ENCODE data around the gene ARID1A.

DNA sequence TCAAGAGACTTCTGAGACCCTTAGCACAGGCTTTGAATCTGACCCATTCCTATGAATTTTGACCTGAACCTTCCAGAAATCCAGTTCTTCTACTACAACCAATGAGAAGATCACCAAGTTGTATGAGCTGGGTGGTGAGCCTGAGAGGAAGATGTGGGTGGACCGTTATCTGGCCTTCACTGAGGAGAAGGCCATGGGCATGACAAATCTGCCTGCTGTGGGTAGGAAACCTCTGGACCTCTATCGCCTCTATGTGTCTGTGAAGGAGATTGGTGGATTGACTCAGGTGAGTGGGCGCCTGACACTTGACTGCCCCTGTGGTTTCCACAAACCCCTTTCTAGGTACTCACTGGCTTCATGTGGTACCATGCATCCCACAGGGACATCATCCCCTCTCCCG, 71.9 kb downstream of the ARID1A start:
- TF ChIP-seq, protein P1, sequence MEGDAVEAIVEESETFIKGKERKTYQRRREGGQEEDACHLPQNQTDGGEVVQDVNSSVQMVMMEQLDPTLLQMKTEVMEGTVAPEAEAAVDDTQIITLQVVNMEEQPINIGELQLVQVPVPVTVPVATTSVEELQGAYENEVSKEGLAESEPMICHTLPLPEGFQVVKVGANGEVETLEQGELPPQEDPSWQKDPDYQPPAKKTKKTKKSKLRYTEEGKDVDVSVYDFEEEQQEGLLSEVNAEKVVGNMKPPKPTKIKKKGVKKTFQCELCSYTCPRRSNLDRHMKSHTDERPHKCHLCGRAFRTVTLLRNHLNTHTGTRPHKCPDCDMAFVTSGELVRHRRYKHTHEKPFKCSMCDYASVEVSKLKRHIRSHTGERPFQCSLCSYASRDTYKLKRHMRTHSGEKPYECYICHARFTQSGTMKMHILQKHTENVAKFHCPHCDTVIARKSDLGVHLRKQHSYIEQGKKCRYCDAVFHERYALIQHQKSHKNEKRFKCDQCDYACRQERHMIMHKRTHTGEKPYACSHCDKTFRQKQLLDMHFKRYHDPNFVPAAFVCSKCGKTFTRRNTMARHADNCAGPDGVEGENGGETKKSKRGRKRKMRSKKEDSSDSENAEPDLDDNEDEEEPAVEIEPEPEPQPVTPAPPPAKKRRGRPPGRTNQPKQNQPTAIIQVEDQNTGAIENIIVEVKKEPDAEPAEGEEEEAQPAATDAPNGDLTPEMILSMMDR (IDR thresholded peaks at IDR 0.05 in 4 of 5, conservative IDR thresholded peaks at IDR 0.05 in 1 of 5) = no peak
- no peak for TF ChIP-seq POLR2A (IDR thresholded peaks at IDR 0.05)

Measured in gastrocnemius medialis (tissue), 4 donors.